Fibroblast of skin of left quadriceps (primary cell): ENCODE measurements around the gene TRIM27.
"Not testable (repeated sequence)": the region's sequence is repeated elsewhere in the genome, so short reads cannot be mapped to it uniquely, and the experiment has no call there.

ENCODE experiments used
- DNase-seq, 2 experiments: peaks; one replicate each; pipeline ENCODE4 v3.0.0-alpha.2; 2013; ENCODE audit warnings: low read depth in 2 of 2

The TRIM27 gene

GRCh38 chr6:28896505-28897368, 27.0 kb downstream of the TRIM27 start:
- DNase-seq: peak in 1 of 2 experiments; percentile 27

- peak; percentile 95 for DNase-seq
Observed at GRCh38 chr6:28895131-28895812, 28.5 kb downstream of the TRIM27 start.

GRCh38 chr6:28893172-28893799, 30.5 kb downstream of the TRIM27 start:
- DNase-seq: no peak

- no peak for DNase-seq
Observed at GRCh38 chr6:28892525-28892924, 31.3 kb downstream of the TRIM27 start.

GRCh38 chr6:28887796-28888496, 35.8 kb downstream of the TRIM27 start:
- DNase-seq: no peak

GRCh38 chr6:28886079-28886439, 37.7 kb downstream of the TRIM27 start:
- DNase-seq: no peak

- DNase-seq: no peak
Observed at GRCh38 chr6:28884423-28885131, 39.2 kb downstream of the TRIM27 start.

GRCh38 chr6:28880894-28881780, 42.6 kb downstream of the TRIM27 start:
- peak; percentile 49 to 52 for DNase-seq

- no peak for DNase-seq
Observed at GRCh38 chr6:28880519-28880893, 43.3 kb downstream of the TRIM27 start.

GRCh38 chr6:28876710-28877109, 47.1 kb downstream of the TRIM27 start:
- DNase-seq: no peak

- DNase-seq: no peak
Observed at GRCh38 chr6:28875191-28875747, 48.5 kb downstream of the TRIM27 start.

GRCh38 chr6:28872157-28872817, 51.5 kb downstream of the TRIM27 start:
- not testable (repeated sequence) for DNase-seq

- no peak for DNase-seq
Observed at GRCh38 chr6:28871335-28872156, 52.2 kb downstream of the TRIM27 start.

- no peak for DNase-seq
Observed at GRCh38 chr6:28868873-28869272, 54.9 kb downstream of the TRIM27 start.

- DNase-seq: no peak
Observed at GRCh38 chr6:28867086-28867409, 56.7 kb downstream of the TRIM27 start.

GRCh38 chr6:28866205-28867085, 57.3 kb downstream of the TRIM27 start:
- peak in 1 of 2 experiments; percentile 12 for DNase-seq

- no peak for DNase-seq
Observed at GRCh38 chr6:28865401-28866204, 58.2 kb downstream of the TRIM27 start.
